Cardiac muscle cell (in vitro differentiated cells and primary cell): ENCODE results near the gene FAM222A. TPM values are rescaled to one million over a fixed set of nuclear protein-coding genes. Genes with fewer than 3 reads are reported as not detected.

ENCODE experiments used
- DNase-seq, 2 donors: peaks; one replicate each; pipeline versions ENCODE4 v3.0.0 to v3.0.0-alpha.2; 2010 to 2017; ENCODE audit warnings: low read depth in 1 of 2, low spot score in 1 of 2
- H3K27ac ChIP-seq: fragments of 200-600 bp; sonication (generic); 2 replicates; pipeline ENCODE4 v1.5.1; 2016
- H3K27me3 ChIP-seq: fragments of 200-600 bp; sonication (generic); 2 replicates; pipeline ENCODE4 v1.6.0; 2016; ENCODE audit warnings: control low read depth
- H3K36me3 ChIP-seq: fragments of 200-600 bp; sonication (generic); 2 replicates; pipeline ENCODE4 v1.5.1; 2016; ENCODE audit warnings: control low read depth
- H3K4me1 ChIP-seq: fragments of 200-600 bp; sonication (generic); 2 replicates; pipeline ENCODE4 v1.8.1; 2017; ENCODE audit warnings: low read depth, mild to moderate bottlenecking, mixed run types
- H3K4me3 ChIP-seq: fragments of 200-600 bp; sonication (generic); 2 replicates; pipeline ENCODE4 v1.5.1; 2016; ENCODE audit warnings: mild to moderate bottlenecking
- H3K9me3 ChIP-seq: fragments of 200-600 bp; sonication (generic); 2 replicates; pipeline ENCODE4 v1.5.1; 2017; ENCODE audit warnings: low read depth, mild to moderate bottlenecking, control low read depth
- polyA plus RNA-seq: library from polyadenylated mRNA; unstranded; fragments of >200 nt; fragmentation: Nextera tagmentation; extraction: Ambion mirVana; gene quantifications from 2 replicates; pipeline ENCODE4 v1.2.1, GENCODE V29; 2016
- total RNA-seq: library from RNA; depleted of rRNA; stranded (reverse); fragments of >200 nt; gene quantifications from 2 replicates; pipeline ENCODE4 v1.2.3, GENCODE V29; 2016
- TF ChIP-seq, protein P1 (sequence below): IDR thresholded peaks from 2 replicates; pipeline ENCODE4 v1.5.1; 2012; ENCODE audit warnings: low read depth, mild to moderate bottlenecking, low read length

The FAM222A gene
- total and polyA plus RNA-seq, 2 experiments from 2014 or later: 25.4 to 42.9 TPM

DNA sequence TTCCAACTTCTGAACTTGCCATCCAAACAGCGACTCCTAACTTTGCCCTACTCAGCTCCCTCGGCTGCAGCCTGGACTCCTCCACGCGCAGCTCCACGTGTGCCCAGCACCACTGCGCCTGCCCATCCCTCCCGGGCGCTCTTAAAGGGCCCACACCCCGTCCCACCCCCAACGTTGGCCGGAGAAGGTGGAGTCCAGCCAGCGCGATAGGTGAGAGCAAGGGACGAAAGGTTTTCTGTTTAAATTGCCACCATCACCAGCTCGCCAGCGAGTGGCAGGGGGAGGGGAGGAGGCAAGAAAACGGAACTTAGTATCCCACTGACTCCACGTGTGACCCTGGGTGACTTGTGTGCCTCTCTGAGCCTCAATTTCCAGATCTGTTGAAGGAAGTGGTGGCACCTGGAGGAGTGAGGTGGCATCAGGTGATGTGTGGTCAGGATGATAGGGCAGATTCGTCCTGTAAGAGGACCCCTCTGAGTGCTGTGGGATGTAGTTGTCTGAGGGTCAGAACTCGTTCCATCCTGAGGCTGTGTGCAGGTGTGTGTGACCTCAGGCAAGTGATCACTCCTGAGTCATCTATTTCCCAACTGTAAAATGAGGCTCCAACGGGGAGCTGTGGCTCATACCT, 59.9 kb downstream of the FAM222A start:
- Histone ChIP-seq H3K9me3 (no peaks in the 10 kb centered on the region), H3K4me3 (no peak overlapping the region), H3K27me3 (no peaks in the 10 kb centered on the region), H3K27ac (peak overlapping the region; percentile 58), H3K4me1 (peaks cover 13% of the 10 kb centered on the region), H3K36me3 (no peaks in the 10 kb centered on the region)
- TF ChIP-seq, protein P1, sequence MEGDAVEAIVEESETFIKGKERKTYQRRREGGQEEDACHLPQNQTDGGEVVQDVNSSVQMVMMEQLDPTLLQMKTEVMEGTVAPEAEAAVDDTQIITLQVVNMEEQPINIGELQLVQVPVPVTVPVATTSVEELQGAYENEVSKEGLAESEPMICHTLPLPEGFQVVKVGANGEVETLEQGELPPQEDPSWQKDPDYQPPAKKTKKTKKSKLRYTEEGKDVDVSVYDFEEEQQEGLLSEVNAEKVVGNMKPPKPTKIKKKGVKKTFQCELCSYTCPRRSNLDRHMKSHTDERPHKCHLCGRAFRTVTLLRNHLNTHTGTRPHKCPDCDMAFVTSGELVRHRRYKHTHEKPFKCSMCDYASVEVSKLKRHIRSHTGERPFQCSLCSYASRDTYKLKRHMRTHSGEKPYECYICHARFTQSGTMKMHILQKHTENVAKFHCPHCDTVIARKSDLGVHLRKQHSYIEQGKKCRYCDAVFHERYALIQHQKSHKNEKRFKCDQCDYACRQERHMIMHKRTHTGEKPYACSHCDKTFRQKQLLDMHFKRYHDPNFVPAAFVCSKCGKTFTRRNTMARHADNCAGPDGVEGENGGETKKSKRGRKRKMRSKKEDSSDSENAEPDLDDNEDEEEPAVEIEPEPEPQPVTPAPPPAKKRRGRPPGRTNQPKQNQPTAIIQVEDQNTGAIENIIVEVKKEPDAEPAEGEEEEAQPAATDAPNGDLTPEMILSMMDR: no peak
- DNase-seq: no peak

DNA sequence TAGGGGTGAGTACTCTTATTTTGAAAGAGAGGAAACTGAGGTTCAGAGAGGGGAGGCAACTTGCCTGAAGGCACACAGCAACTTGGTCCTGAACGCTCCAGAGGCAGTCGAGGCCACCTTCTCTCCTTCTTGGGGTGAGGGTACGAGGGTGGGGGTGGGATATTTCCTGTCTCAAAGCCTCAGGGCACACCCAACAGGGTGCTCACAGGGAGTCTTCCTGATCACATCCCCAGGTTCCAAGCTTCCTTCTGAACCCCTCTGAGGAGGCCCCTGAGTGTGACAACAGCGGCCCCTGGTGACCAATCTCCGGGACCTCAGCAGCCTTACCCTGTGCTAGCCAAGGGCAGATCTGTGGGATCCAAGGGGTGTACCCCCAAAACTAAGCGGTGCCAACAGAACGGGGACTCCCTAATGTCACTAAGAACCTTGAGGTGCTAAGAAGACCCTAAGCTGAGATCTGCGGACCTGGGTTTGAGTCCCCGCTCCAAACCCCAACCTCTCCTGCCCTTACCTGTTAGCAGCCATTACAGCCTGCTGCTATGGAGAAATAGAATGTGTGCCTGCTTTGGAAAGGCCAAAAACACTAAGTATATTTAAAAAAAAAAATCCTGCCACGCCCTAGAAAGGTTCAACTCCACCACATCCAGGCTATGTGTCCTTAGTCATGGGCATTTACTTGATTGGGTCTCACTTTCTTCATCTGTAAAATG, 61.7 kb downstream of the FAM222A start:
- Histone ChIP-seq H3K27me3 (no peaks in the 10 kb centered on the region), H3K36me3 (no peaks in the 10 kb centered on the region), H3K9me3 (no peaks in the 10 kb centered on the region), H3K4me1 (peaks cover 13% of the 10 kb centered on the region), H3K4me3 (no peak overlapping the region), H3K27ac (no peak overlapping the region)
- TF ChIP-seq, protein P1: peak; percentile 98
- peak; percentile 79 to 81 for DNase-seq

DNA sequence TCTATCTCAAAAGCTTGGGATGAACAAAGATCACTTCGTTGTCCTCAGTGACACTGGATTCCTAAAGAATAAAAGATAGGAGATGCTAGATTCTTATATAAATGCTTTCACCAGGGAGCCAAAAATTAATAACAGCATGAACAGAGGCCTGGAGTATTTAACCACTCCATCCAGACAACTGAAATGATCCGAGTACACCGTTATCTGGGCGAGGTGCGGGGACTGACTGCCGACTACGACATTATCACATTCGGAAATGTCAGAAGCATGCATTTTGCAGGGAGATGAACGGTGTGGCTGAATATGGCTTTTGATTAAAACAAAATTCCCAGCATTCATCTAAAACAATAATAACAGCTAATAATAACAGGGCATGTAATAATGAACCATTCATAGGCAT, 63.0 kb downstream of the FAM222A start:
- TF ChIP-seq, protein P1: no peak
- Histone ChIP-seq H3K4me3 (no peak overlapping the region), H3K27me3 (no peaks in the 10 kb centered on the region), H3K36me3 (no peaks in the 10 kb centered on the region), H3K9me3 (no peaks in the 10 kb centered on the region), H3K27ac (peak overlapping the region; percentile 61), H3K4me1 (peaks cover 13% of the 10 kb centered on the region)
- no peak for DNase-seq

DNA sequence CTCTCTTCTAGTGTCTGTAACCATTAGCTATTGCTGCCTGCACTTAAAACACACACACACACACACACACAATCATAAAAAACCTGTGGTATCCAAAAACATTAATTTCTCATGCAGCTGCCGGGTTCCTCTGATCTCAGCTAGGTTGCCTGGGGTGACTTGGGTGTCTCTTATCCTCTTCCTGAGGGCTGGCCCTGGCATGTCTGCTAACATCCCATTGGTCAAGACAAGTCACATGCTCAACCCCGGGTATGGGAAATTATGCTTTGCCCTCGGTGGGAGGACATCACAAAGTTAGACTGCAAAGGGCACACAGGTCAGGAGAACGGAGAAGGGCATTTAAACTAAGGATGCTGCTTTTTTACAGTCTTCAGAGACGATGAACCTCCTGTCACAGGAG, 63.9 kb downstream of the FAM222A start:
- peaks cover 13% of the 10 kb centered on the region for H3K4me1 ChIP-seq
- no peaks in the 10 kb centered on the region for H3K36me3 ChIP-seq
- no peaks in the 10 kb centered on the region for H3K9me3 ChIP-seq
- TF ChIP-seq, protein P1: no peak
- DNase-seq: peak; percentile 13 to 43
- no peak overlapping the region for H3K4me3 ChIP-seq
- no peaks in the 10 kb centered on the region for H3K27me3 ChIP-seq
- peak overlapping the region; percentile 61 for H3K27ac ChIP-seq

DNA sequence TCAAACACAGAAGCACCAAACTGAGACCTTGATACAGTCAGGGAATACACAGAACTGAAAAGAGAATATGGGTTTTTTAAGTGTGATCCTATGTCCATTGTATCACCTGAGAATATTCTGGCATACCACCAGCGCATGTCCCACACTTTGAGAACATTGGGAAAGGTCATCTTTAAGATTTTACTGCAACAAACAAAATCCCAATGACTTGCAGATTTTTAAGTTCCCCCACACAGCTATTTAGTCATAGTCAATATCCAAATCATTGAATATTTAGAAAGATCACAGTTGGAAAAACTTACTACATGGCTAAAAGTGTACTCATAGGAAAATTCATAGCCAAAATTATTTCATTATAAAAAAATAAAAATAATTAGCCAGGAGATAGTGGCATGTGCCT, 65.1 kb downstream of the FAM222A start:
- no peaks in the 10 kb centered on the region for H3K9me3 ChIP-seq
- no peaks in the 10 kb centered on the region for H3K36me3 ChIP-seq
- DNase-seq: no peak
- H3K27ac ChIP-seq: no peak overlapping the region
- no peak overlapping the region for H3K4me3 ChIP-seq
- H3K4me1 ChIP-seq: peaks cover 13% of the 10 kb centered on the region
- H3K27me3 ChIP-seq: no peaks in the 10 kb centered on the region
- TF ChIP-seq, protein P1: no peak
